ENCODE data around the gene STARD3.

The STARD3 gene

DNA sequence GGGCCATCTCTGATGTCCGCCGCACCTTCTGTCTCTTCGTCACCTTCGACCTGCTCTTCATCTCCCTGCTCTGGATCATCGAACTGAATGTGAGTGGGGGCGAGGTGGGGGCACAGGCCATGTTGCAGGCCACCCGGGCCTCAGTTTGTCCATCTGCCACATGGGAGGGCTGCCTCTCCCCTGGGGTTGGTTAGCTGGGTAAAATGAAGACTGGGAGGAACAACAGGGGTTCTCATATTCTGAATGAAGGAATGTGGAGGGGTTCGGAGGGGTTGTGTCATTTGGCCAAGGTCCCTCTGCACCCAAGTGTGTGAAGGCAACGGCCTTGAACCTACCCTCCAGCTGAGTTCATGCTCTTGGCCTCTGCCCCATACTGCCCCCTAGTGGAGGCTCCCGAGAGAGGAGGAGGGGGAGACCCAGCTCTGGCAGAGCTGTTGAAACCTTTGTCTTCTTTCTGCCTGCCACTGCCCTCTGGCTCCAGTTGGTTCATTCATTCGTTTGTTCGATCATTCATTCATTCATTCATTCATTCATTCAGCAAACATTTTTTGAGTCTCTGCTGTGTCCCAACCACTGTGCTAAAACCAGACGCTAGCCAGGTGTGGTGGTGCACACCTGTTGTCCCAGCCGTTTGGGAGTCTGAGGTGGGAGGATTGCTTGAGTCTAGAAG, 16.9 kb downstream of the STARD3 start:
- peak; percentile 76 for DNase-seq (ENCODE audit: extremely low spot score)
- TF ChIP-seq, protein P1, sequence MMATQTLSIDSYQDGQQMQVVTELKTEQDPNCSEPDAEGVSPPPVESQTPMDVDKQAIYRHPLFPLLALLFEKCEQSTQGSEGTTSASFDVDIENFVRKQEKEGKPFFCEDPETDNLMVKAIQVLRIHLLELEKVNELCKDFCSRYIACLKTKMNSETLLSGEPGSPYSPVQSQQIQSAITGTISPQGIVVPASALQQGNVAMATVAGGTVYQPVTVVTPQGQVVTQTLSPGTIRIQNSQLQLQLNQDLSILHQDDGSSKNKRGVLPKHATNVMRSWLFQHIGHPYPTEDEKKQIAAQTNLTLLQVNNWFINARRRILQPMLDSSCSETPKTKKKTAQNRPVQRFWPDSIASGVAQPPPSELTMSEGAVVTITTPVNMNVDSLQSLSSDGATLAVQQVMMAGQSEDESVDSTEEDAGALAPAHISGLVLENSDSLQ (IDR thresholded peaks at IDR 0.05) = no peak
- TF ChIP-seq SUZ12 (IDR thresholded peaks at IDR 0.05) = no peak
- no peak for TF ChIP-seq ARNT (IDR thresholded peaks at IDR 0.05)
- TF ChIP-seq FOXK2 (IDR thresholded peaks at IDR 0.05) = no peak
- TF ChIP-seq FOXM1 (IDR thresholded peaks at IDR 0.05; ENCODE audit: borderline replicate concordance) = no peak
- no peak for TF ChIP-seq NFRKB (IDR thresholded peaks at IDR 0.05)
- no peak for TF ChIP-seq HDGF (IDR thresholded peaks at IDR 0.05; ENCODE audit: borderline replicate concordance)
- no peak for TF ChIP-seq TARDBP (IDR thresholded peaks at IDR 0.05)
- no peak for TF ChIP-seq CTBP1 (IDR thresholded peaks at IDR 0.05; ENCODE audit: borderline replicate concordance)
- TF ChIP-seq BHLHE40 (IDR thresholded peaks at IDR 0.05; ENCODE audit: borderline replicate concordance) = no peak
- no peak for TF ChIP-seq L3MBTL2 (conservative IDR thresholded peaks at IDR 0.05)
- TF ChIP-seq SP1 (IDR thresholded peaks at IDR 0.05) = no peak
- no peak for TF ChIP-seq ZNF384 (IDR thresholded peaks at IDR 0.05)
- ChIA-PET CTCF (interaction anchor here (0.5 to 5.3 kb wide), 17 partner anchors 10 to 447 kb away, joined by 3 to 40 read pairs (median 7); partner anchors contain the start of genes ERBB2, PGAP3, STARD3 and TCAP), POLR2A (interaction anchor here (1.1 to 2.1 kb wide), 4 partner anchors 10 to 46 kb away, joined by 3 to 8 read pairs (median 6); partner anchors contain the start of genes ERBB2 and PGAP3)

DNA sequence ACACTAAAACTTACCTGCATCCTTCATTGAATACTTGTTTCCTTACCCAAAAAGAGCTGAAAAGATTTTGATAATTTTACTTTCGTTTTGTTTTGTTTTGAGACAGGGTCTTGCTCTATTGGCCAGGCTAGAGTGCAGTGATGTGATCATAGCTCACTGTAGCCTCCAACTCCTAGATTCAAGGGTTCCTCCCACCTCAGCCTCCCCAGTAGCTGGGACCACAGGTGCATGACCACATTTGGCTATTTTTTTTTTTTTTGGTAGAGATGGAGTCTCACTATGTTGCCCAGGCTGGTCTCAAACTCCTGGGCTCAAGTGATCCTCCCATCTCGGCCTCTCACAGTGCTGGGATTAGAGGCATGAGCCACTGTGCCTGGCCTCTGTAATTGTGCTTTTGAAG, 18.2 kb downstream of the STARD3 start:
- ChIA-PET POLR2A (interaction anchor here (0.7 to 1.4 kb wide), 4 partner anchors 8 to 36 kb away, joined by 3 to 5 read pairs (median 3); partner anchors contain the start of genes PGAP3 and PNMT), CTCF (interaction anchor here (0.7 to 5.3 kb wide), 13 partner anchors 9 to 35 kb away, joined by 3 to 40 read pairs (median 6); no protein-coding TSS in a partner anchor)
- TF ChIP-seq ELF4 (IDR thresholded peaks at IDR 0.05) (no peak), HDGF (IDR thresholded peaks at IDR 0.05; ENCODE audit: borderline replicate concordance) (no peak), SUZ12 (IDR thresholded peaks at IDR 0.05) (no peak), FOXA1 (IDR thresholded peaks at IDR 0.05) (no peak), BHLHE40 (IDR thresholded peaks at IDR 0.05; ENCODE audit: borderline replicate concordance) (no peak), FOXM1 (IDR thresholded peaks at IDR 0.05; ENCODE audit: borderline replicate concordance) (no peak), ARNT (IDR thresholded peaks at IDR 0.05) (no peak), ZNF384 (IDR thresholded peaks at IDR 0.05) (no peak), SP1 (IDR thresholded peaks at IDR 0.05) (no peak), L3MBTL2 (conservative IDR thresholded peaks at IDR 0.05) (no peak), LEF1 (IDR thresholded peaks at IDR 0.05; ENCODE audit: borderline replicate concordance) (no peak), CTBP1 (IDR thresholded peaks at IDR 0.05; ENCODE audit: borderline replicate concordance) (no peak), FOXK2 (IDR thresholded peaks at IDR 0.05) (no peak), TARDBP (IDR thresholded peaks at IDR 0.05) (no peak), NFRKB (IDR thresholded peaks at IDR 0.05) (no peak)
- TF ChIP-seq, protein P1 (IDR thresholded peaks at IDR 0.05) = no peak
- DNase-seq (ENCODE audit: extremely low spot score) = no peak

DNA sequence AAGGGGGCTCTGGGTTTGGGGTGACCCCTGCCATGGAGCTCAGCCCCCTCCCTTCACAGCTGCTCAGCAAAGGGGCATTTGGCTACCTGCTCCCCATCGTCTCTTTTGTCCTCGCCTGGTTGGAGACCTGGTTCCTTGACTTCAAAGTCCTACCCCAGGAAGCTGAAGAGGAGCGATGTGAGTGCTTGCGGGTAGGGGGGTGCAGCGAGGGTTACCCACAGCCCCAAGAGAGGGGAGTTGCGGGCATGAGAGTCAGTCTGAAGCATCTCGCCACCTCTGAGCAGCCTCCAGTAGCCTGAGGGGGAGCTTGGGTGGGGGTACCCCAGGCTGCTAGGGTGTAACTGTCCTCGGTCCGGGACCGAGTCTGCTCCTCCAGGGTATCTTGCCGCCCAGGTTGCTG, 21.4 kb downstream of the STARD3 start:
- POLR2A ChIA-PET = no interaction called here
- no peak for TF ChIP-seq SUZ12 (IDR thresholded peaks at IDR 0.05)
- no peak for TF ChIP-seq ZNF384 (IDR thresholded peaks at IDR 0.05)
- no peak for TF ChIP-seq HDGF (IDR thresholded peaks at IDR 0.05; ENCODE audit: borderline replicate concordance)
- no peak for TF ChIP-seq ELF4 (IDR thresholded peaks at IDR 0.05)
- TF ChIP-seq TARDBP (IDR thresholded peaks at IDR 0.05) = no peak
- TF ChIP-seq FOXK2 (IDR thresholded peaks at IDR 0.05) = no peak
- TF ChIP-seq BHLHE40 (IDR thresholded peaks at IDR 0.05; ENCODE audit: borderline replicate concordance) = no peak
- TF ChIP-seq LEF1 (IDR thresholded peaks at IDR 0.05; ENCODE audit: borderline replicate concordance) = no peak
- no peak for TF ChIP-seq FOXM1 (IDR thresholded peaks at IDR 0.05; ENCODE audit: borderline replicate concordance)
- no peak for TF ChIP-seq CTBP1 (IDR thresholded peaks at IDR 0.05; ENCODE audit: borderline replicate concordance)
- TF ChIP-seq, protein P1 (IDR thresholded peaks at IDR 0.05) = no peak
- no peak for TF ChIP-seq SP1 (IDR thresholded peaks at IDR 0.05)
- no peak for TF ChIP-seq FOXA1 (IDR thresholded peaks at IDR 0.05)
- no peak for TF ChIP-seq L3MBTL2 (conservative IDR thresholded peaks at IDR 0.05)
- no peak for TF ChIP-seq NFRKB (IDR thresholded peaks at IDR 0.05)
- no peak for DNase-seq (ENCODE audit: extremely low spot score)
- CTCF ChIA-PET = no interaction called here

DNA sequence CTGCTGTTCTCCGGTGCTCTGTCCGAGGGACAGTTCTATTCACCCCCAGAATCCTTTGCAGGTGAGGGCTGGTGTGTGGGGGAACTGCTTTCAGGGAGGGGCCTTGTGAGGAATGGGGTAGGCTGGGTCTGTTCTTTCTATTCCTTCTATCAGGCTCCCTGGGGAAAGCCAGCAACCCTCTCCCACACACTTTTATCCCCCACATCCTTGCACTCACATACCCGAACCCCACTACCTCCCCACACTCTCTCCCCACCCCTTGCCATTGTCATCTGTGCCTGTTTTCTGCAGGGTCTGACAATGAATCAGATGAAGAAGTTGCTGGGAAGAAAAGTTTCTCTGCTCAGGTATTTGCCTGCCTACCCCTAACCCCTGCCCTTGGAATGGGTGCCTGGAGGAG, 21.8 kb downstream of the STARD3 start:
- TF ChIP-seq SP1 (IDR thresholded peaks at IDR 0.05) = no peak
- TF ChIP-seq CTBP1 (IDR thresholded peaks at IDR 0.05; ENCODE audit: borderline replicate concordance) = no peak
- TF ChIP-seq, protein P1 (IDR thresholded peaks at IDR 0.05) = no peak
- TF ChIP-seq SUZ12 (IDR thresholded peaks at IDR 0.05) = no peak
- TF ChIP-seq L3MBTL2 (conservative IDR thresholded peaks at IDR 0.05) = no peak
- ChIA-PET CTCF (no interaction called here), POLR2A (no interaction called here)
- DNase-seq (ENCODE audit: extremely low spot score) = no peak

DNA sequence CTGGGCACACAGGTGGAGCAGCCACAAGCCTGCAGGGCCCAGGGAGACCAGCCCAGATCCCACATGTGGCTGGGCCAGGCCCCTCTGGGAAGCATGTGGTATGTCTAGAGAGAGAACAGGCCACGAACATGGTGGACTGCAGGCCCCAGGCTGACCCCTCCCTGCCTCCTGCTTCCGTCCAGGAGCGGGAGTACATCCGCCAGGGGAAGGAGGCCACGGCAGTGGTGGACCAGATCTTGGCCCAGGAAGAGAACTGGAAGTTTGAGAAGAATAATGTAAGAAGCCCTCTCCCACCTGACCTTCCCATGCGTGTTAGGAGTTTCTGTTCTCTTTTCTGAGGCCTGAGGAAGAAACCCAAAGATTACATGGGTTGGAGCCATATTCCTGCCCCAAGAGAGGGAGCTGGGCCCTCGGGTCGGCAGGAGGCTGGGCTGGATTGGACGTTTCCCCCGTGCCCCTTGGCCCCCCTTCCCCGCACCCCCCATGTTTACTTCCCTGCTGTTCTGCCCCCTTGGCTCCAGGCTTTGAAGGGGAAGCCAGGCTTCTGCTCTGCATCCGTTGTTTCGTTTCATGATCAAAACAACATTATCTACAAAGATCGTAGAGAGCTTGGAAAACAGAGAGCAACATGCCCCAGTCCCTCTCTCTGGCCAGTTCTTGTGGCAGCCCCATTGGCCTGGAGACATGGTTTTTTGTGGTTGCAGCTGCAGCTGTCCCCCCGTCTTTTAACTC, 22.5 kb downstream of the STARD3 start:
- TF ChIP-seq HDGF (IDR thresholded peaks at IDR 0.05; ENCODE audit: borderline replicate concordance) (no peak), FOXM1 (IDR thresholded peaks at IDR 0.05; ENCODE audit: borderline replicate concordance) (no peak), SP1 (IDR thresholded peaks at IDR 0.05) (no peak), ZNF384 (IDR thresholded peaks at IDR 0.05) (no peak), ARNT (IDR thresholded peaks at IDR 0.05) (no peak), SUZ12 (IDR thresholded peaks at IDR 0.05) (no peak), CTBP1 (IDR thresholded peaks at IDR 0.05; ENCODE audit: borderline replicate concordance) (no peak), ELF4 (IDR thresholded peaks at IDR 0.05) (no peak), NFRKB (IDR thresholded peaks at IDR 0.05) (no peak)
- no peak for DNase-seq (ENCODE audit: extremely low spot score)
- POLR2A ChIA-PET = no interaction called here
- CTCF ChIA-PET = no interaction called here

All from HEK293T (cell line).